Uterus (tissue), 4 donors: ENCODE results near the gene SLC26A1. TPM values are rescaled to one million over a fixed set of nuclear protein-coding genes. Genes with fewer than 3 reads are reported as not detected.

Experiments
- DNase-seq, 2 donors: peaks; one replicate each; pipeline ENCODE4 v3.0.0-alpha.2; 2019 to 2020
- H3K27ac ChIP-seq, 2 donors: fragments of 200-600 bp; sonication (generic); 1 replicate in 1 of 2; 2 replicates in 1 of 2; pipeline ENCODE4 v1.5.1; 2016 to 2018
- H3K27me3 ChIP-seq, 2 donors: fragments of 200-600 bp; sonication (generic); one replicate each; pipeline ENCODE4 v1.5.1; 2018 to 2019; ENCODE audit warnings: control low read depth in 1 of 2
- H3K36me3 ChIP-seq, 2 donors: fragments of 200-600 bp; sonication (generic); one replicate each; pipeline ENCODE4 v1.5.1; 2019; ENCODE audit warnings: control low read depth in 1 of 2
- H3K4me1 ChIP-seq, 2 donors: fragments of 200-600 bp; sonication (generic); one replicate each; pipeline ENCODE4 v1.5.1; 2018 to 2019; ENCODE audit warnings: control low read depth in 1 of 2
- H3K4me3 ChIP-seq, 2 donors: fragments of 200-600 bp; sonication (generic); 1 replicate in 1 of 2; 2 replicates in 1 of 2; pipeline ENCODE4 v1.5.1; 2018 to 2019; ENCODE audit warnings: mild to moderate bottlenecking in 1 of 2
- H3K9me3 ChIP-seq, 2 donors: fragments of 200-600 bp; sonication (generic); one replicate each; pipeline ENCODE4 v1.5.1; 2019; ENCODE audit warnings: control low read depth in 1 of 2
- POLR2A ChIP-seq, 2 donors: fragments of 450-650 bp; IDR thresholded peaks; one replicate each; pipeline ENCODE4 v1.6.1; 2016; ENCODE audit warnings: antibody characterized with exemption in 2 of 2, mild to moderate bottlenecking in 1 of 2, moderate library complexity in 1 of 2
- intact Hi-C: fragments of 100-400 bp; cut with DNase I; formaldehyde crosslinking; loops from one replicate; pipeline ENCODE4 v1.15.1; 2023; ENCODE audit warnings: low total_unique reads
- total RNA-seq, 4 donors: library from RNA; depleted of rRNA in 3 of 4; stranded (reverse); fragments of >200 nt in 3 of 4; gene quantifications; one replicate each; pipeline versions ENCODE4 v1.1.0 to v1.2.4, GENCODE V29; 2014 to 2023
- TF ChIP-seq, protein P1 (sequence below), 4 experiments: fragments of 200-600 bp in 2 of 4; fragments of 450-650 bp in 2 of 4; sonication (generic) in 2 of 4; IDR thresholded peaks; one replicate each; pipeline ENCODE4 v1.5.1; 2016 to 2019; ENCODE audit warnings: antibody characterized with exemption in 4 of 4, mild to moderate bottlenecking in 2 of 4, moderate library complexity in 1 of 4
- donor health status: DM: yes; HTN: yes; CAD: no.

Gene SLC26A1
- total RNA-seq, 4 donors from 2014 or later: 0.07 to 0.12 TPM; not detected in 2

DNA sequence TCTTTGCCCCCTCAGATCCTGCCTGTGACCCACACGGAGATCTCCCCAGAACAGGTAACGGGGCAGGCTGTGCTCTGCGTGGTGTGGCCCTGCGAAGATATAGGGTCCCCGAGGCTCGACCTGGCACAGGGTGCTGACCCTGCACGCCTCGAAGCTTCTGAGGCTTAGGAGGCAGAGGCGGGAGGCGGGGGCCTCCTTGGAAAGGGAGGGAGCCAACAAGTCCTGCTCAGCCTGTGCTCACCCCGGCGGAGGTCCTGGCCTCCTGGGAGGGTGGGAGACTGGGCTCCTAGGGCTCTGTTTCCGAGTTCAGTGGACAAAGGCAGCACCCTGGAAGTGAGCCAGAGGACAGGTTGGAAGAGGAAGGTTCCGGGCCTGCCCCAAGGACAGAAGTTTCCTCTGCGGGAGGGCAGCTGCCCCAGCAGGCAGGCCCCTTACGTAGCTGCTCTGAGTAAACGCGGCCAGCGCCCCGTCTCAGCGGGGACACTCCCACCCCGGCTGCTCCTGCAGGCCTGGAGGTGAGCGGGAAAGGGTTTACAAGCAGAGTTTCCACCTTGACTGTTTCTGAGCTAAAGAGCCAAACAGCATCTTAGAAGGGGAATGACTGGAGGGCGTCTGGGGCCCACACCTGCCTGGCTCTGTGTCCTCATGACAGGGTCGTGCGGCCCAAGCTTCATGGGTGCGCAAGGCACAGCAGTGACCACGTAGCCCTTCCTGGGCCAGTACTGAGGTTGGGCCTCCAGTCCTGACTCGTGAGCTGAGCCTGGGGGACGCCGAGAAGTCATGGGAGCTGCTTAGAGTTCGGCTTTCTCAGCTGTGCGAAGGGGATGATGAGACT, 44.9 kb downstream of the SLC26A1 start:
- H3K27ac ChIP-seq: no peak overlapping the region
- no peaks in the 10 kb centered on the region for H3K9me3 ChIP-seq
- TF ChIP-seq, protein P1, sequence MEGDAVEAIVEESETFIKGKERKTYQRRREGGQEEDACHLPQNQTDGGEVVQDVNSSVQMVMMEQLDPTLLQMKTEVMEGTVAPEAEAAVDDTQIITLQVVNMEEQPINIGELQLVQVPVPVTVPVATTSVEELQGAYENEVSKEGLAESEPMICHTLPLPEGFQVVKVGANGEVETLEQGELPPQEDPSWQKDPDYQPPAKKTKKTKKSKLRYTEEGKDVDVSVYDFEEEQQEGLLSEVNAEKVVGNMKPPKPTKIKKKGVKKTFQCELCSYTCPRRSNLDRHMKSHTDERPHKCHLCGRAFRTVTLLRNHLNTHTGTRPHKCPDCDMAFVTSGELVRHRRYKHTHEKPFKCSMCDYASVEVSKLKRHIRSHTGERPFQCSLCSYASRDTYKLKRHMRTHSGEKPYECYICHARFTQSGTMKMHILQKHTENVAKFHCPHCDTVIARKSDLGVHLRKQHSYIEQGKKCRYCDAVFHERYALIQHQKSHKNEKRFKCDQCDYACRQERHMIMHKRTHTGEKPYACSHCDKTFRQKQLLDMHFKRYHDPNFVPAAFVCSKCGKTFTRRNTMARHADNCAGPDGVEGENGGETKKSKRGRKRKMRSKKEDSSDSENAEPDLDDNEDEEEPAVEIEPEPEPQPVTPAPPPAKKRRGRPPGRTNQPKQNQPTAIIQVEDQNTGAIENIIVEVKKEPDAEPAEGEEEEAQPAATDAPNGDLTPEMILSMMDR (IDR thresholded peaks at IDR 0.05): no peak
- TF ChIP-seq POLR2A (IDR thresholded peaks at IDR 0.05): no peak
- no peaks in the 10 kb centered on the region for H3K27me3 ChIP-seq
- H3K4me3 ChIP-seq: no peak overlapping the region
- no peaks in the 10 kb centered on the region for H3K36me3 ChIP-seq
- intact Hi-C loops: no loop called here
- DNase-seq: peak in 1 of 2 donors; percentile 13
- no peaks in the 10 kb centered on the region for H3K4me1 ChIP-seq

- TF ChIP-seq, protein P1 (IDR thresholded peaks at IDR 0.05): no peak
- TF ChIP-seq POLR2A (IDR thresholded peaks at IDR 0.05): no peak
- no peaks in the 10 kb centered on the region for H3K9me3 ChIP-seq
- intact Hi-C loops: no loop called here
- no peak for DNase-seq
- no peaks in the 10 kb centered on the region for H3K36me3 ChIP-seq
- H3K27me3 ChIP-seq: no peaks in the 10 kb centered on the region
- no peaks in the 10 kb centered on the region for H3K4me1 ChIP-seq
- H3K27ac ChIP-seq: no peak overlapping the region
- no peak overlapping the region for H3K4me3 ChIP-seq
These were observed 45.7 kb downstream of the SLC26A1 start for GRCh38 chr4:947491-947971.

DNA sequence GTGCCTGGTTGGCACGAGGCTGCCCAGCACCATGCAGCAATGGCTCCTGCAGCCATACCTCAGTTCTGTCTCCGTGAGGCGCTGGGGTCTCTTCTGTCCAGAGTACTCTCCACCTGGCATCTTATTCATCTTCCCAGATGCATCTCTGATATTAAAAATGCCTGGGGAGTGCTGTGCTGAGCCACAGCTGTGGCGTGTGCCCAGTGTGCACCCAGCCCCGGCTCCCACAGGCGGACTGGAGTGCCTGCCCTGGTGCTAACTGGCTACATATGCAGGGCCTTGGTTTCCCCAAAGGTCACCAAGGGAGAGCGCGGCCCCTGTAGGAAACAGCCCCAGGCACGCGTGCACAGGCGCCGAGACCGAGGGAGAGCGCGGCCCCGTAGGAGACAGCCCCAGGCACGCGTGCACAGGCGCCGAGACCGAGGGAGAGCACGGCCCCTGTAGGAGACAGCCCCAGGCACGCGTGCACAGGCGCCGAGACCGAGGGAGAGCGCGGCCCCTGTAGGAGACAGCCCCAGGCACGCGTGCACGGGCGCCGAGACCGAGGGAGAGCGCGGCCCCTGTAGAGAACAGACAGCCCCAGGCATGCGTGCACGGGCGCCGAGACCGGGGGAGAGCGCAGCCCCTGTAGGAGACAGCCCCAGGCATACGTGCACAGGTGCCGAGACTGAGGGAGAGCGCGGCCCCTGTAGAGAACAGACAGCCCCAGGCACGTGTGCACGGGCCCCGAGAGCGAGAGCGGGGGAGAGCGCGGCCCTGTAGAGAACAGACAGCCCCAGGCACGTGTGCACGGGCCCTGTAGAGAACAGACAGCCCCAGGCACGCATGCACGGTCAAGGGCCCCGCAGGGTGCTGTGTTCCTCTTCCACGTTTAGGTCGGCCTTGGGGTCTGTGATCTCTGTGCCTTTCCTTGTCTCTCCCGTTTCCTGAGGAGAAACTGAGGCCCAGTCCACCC, 46.4 kb downstream of the SLC26A1 start:
- Histone ChIP-seq H3K4me1 (no peaks in the 10 kb centered on the region), H3K36me3 (no peaks in the 10 kb centered on the region), H3K9me3 (no peaks in the 10 kb centered on the region), H3K27me3 (no peaks in the 10 kb centered on the region), H3K4me3 (no peak overlapping the region), H3K27ac (no peak overlapping the region)
- TF ChIP-seq POLR2A (IDR thresholded peaks at IDR 0.05): no peak
- TF ChIP-seq, protein P1 (IDR thresholded peaks at IDR 0.05): no peak
- intact Hi-C loops: no loop called here
- no peak for DNase-seq

GRCh38 chr4:946103-946450, 47.1 kb downstream of the SLC26A1 start:
- Histone ChIP-seq H3K36me3 (no peaks in the 10 kb centered on the region), H3K4me3 (no peak overlapping the region), H3K27ac (no peak overlapping the region), H3K4me1 (no peaks in the 10 kb centered on the region), H3K27me3 (no peaks in the 10 kb centered on the region), H3K9me3 (no peaks in the 10 kb centered on the region)
- TF ChIP-seq POLR2A (IDR thresholded peaks at IDR 0.05): no peak
- TF ChIP-seq, protein P1 (IDR thresholded peaks at IDR 0.05): no peak
- DNase-seq: no peak
- intact Hi-C loops: no loop called here
